Measurements from ENCODE around the gene ZBTB7C.

Gene ZBTB7C

DNA sequence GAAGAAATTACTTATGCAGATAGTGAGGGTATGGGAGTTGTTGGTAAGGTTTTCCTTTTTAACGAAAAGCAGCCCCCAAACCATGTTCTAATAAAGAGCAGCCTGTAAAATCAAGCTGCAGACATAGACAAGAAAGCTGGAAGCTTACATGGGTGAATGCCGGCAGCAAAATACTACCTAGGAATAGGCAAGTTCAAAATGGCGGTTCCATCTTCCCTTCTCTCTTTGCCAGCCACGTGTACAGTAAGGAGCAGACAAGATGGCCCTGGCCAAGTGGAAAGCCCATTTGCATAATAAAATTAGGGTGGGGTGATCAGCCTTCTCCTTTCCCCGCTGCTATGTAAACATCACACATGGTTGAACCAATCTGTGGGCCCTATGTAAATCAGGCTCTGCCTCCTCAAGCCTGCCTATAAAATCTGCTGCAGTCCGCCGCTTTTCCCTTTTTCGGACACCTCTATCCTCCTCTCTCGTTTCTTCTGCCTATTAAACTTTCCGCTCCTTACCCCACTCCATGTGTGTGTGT lies 155.0 kb downstream of the ZBTB7C start:
- DNase-seq (ENCODE audit: low read depth) = no peak

DNA sequence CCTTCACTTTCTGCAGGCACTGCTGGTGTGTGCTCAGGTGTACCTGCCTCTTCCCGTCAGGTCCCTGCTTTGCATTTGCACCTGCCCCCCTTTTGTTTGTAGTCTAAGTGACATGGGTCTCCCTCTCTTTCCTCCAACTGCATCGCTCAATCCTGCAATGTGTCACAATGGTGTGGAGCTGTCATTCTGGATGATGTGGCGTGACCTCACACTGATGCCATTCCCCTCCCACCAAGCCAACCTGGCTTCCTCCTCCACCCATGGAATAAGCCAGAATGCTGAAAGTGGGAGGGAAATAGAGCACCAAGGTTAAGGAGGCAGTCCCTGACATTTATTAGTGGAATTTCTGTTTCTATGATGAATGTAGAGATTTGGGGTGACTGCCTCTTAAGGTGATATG lies 156.7 kb downstream of the ZBTB7C start:
- no peak for DNase-seq (ENCODE audit: low read depth)

- no peak for DNase-seq (ENCODE audit: low read depth)
These were observed 158.3 kb downstream of the ZBTB7C start for GRCh38 chr18:48250918-48251317.

DNA sequence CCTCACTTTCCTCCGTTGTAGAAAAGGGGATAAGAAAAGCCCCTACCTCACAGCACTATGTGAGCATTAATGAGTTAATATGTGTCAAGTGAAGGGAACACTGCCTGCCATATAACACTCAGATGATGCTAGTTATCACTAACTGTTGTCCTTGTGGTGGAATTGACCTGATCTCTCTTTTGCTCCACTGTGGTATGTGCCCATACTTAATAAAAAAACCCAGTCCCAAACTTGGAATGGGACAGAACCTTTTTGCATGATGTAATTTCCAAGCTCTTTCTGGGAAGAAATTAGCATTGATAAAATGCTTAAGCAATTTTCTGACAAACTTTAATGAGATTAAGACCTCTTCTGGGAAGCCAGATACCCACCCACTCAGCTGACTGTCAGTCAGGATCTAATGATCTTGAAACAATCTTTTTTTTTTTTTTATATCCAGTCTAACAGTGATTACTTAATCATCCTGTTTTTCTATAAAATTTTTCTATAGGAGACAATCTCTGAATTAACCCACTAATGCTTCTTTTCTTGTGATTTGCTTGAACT lies 158.7 kb downstream of the ZBTB7C start:
- DNase-seq (ENCODE audit: low read depth) = no peak

GRCh38 chr18:48249854-48250253 lies 159.3 kb downstream of the ZBTB7C start:
- DNase-seq (ENCODE audit: low read depth) = no peak

DNA sequence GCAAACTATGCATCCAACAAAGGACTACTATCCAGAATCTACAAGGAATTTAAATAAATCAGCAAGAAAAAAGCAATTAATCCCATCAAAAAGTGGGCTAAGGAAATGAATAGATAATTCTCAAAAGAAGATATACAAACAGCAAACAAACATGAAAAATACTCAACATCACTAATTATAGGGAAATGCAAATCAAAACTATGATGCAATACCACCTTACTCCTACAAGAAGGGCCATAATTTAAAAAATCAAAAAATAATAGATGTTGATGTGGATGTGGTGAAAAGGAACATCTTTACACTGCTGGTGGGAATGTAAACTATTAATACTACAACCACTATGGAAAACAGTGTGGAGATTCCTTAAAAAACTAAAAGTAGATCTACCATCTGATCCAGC lies 164.7 kb downstream of the ZBTB7C start:
- no peak for DNase-seq (ENCODE audit: low read depth)

DNA sequence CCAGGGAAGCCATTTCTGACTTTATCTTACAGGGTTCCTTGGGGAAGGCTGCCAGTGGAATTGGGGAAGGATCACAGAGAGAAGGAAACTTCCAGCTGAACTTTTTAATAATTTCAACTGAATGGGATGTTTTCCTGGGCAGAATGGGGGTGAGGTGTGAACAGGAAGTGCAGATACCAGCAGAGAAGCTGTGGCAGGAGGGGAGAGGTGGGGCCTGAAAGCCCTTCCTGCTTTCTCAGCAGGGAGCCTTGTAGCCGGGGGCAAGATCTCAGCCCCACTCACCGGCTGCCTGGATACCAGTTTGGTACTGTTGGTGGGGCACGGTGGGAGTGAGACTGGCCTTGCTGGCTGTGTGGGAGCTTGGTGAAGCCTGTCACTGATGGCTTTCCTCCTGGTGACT lies 170.5 kb downstream of the ZBTB7C start:
- DNase-seq (ENCODE audit: low read depth) = no peak

- no peak for DNase-seq (ENCODE audit: low read depth)
These were observed 171.0 kb downstream of the ZBTB7C start for GRCh38 chr18:48238206-48238605.

DNA sequence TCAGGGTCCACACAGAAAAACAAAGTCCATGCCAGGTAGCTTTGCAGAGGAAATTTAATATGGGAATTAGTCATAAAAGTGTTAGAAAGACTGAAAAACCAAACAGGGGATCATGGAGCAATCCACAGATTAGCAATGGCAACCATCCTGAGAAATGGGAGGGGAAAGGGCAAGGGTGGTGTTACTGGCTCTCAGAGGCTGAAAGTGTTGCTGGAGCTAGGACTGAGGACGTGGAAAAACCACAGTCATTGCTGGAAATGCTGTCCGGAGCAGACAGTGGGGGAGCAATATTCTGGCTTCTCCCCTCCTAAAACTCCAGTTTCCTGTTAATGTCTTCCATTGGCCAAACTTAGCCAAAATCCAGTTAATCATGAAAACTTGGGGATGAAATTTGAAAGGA lies 172.4 kb downstream of the ZBTB7C start:
- no peak for DNase-seq (ENCODE audit: low read depth)

GRCh38 chr18:48230467-48231113 lies 178.6 kb downstream of the ZBTB7C start:
- no peak for DNase-seq (ENCODE audit: low read depth)

- no peak for DNase-seq (ENCODE audit: low read depth)
These were observed 179.6 kb downstream of the ZBTB7C start for GRCh38 chr18:48229552-48229981.

GRCh38 chr18:48228841-48229240 lies 180.3 kb downstream of the ZBTB7C start:
- no peak for DNase-seq (ENCODE audit: low read depth)

- DNase-seq (ENCODE audit: low read depth) = no peak
These were observed 180.9 kb downstream of the ZBTB7C start for GRCh38 chr18:48228301-48228715.

GRCh38 chr18:48227206-48227605 lies 182.0 kb downstream of the ZBTB7C start:
- no peak for DNase-seq (ENCODE audit: low read depth)

DNA sequence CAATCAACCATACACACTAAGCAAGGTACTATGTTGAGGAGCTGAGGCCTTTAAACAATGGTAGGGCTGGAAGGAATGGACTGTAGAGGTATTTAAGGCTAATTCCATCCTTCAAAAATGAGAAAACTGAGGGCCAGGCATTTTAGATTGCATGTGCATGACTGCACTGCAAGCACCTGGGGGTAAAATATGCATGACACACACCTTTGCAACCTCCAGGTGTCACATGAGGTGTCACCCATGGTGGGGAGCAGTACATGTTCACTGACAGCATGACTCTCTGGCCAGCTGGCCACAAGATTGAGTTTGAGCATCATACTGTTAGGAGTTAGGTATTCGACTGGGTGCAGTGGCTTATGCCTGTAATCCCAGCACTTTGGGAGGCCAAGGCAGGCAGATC lies 182.8 kb downstream of the ZBTB7C start:
- no peak for DNase-seq (ENCODE audit: low read depth)

GRCh38 chr18:48222118-48222517 lies 187.1 kb downstream of the ZBTB7C start:
- no peak for DNase-seq (ENCODE audit: low read depth)

DNA sequence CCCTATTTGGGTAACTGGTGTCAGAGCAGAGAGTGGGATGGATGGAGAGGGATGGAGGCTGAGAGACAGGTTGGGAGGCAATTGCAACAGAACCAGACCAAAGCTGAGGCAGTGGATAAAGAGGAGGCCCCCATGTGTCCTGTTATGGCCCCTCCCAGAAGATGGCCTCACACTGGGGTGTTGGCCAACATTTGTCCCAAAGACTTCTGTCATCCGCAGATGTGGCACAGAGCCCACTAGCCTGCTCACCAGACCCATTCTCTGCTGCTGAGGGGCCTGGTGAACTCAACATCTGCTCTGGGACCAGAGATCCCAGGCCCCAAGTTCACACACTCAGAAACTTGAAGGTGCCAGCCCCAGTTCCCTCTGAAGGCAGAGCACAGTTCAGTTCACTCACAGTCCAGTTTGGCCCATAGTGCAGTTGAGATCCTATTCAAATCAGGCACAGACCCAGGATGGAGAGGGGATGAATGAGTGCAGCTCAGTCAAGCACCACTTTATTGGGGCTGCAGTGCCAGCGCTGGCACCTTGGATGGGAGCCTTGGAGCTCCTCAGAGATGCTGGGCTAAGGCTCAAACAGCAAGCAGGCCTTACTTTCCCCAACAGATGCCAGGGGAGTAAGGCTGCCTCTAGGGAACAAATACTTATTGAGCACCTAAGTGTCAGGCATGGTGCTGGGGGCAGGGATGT lies 189.2 kb downstream of the ZBTB7C start:
- DNase-seq (ENCODE audit: low read depth) = no peak

DNA sequence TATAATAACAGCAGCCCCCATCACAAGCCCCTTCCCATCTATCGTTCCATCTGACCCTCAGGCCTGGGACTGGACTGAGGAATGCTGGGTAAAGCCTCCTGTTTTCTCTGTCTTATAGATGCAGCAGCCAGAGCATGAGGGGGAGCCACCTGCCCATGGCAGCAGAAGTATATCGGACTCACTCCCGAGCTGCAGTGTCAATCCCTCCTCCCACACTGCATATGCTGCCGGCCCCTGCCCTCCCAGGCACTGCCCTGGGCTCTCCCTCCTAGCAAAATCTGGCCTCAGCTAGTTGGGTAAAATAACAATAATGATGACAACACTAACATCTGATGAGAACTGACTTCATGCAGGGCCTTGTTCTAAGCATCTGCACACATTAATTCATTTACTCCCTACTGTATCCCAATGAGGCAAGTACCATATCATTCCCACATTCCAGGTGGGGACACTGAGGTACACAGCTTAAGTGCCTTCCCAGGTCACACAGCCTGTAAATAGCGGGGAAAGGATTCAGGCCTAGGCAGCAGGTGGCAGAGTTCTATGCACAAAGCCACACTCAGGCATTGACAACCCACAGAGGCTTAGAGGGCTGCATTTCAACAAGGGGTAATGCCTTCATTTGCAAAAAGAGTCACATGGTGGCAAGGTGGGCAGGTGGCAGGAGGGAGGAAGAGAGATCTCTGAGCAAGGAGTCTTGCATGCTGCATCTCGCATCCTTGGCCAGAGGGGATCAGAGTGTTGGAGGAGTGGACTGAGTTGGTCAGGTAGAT lies 190.0 kb downstream of the ZBTB7C start:
- no peak for DNase-seq (ENCODE audit: low read depth)

DNA sequence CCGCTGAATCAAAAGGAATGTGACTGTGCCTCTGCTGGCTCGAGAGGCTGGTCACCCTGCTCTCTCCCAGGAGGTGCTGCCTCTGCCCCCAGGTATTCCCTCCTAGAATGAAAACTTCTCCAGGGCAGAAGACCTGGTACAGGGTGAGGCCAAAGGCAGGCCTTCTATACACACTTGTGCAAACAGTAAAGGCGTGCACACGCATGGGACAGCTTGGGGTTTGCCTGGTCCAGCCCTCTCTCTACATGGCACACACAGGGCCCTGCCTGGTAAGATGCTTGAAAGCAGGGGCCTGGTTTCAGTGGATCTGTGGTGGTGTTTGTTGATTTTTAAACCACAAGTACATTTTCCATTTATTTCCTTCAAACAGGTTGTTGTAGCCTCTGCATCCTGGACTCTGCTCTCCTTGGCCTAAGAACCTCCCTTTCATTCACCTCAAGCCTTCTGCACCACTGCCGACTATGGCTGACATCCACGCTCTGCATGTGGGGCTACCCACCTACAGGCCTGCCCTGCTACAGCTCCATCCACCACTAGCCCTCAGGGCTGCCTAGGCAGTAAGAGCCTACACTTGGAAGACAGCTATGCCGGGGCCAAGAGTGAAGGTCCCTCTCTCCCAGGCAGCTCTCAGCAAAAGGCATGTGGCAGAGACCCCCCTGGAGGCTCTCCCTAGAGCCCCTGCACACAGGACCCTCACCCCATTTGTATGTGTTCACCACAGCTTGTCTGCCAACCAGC lies 190.7 kb downstream of the ZBTB7C start:
- no peak for DNase-seq (ENCODE audit: low read depth)

- no peak for DNase-seq (ENCODE audit: low read depth)
These were observed 191.6 kb downstream of the ZBTB7C start for GRCh38 chr18:48217258-48218250.

Measured in activated T-helper 9 cell treated with anti-CD3 and anti-CD28 coated beads, Interleukin-2, amount 50 U/mL, for 16 hours (primary cell).